Aorta (tissue), 5 donors: ENCODE measurements around the gene LRP3. TPM values are rescaled to one million over a fixed set of nuclear protein-coding genes. Genes with fewer than 3 reads are reported as not detected.
"Not testable (repeated sequence)": the region's sequence is repeated elsewhere in the genome, so short reads cannot be mapped to it uniquely, and the experiment has no call there.

ENCODE experiments used
- ATAC-seq: fragments of 200-7000 bp; cut with Tn5 transposase; one replicate; pipeline ENCODE4 v1.9.1; 2022; ENCODE audit warnings: moderate library complexity; ENCODE audit not compliant: low FRiP score
- DNase-seq, 2 donors: peaks; one replicate each; pipeline ENCODE4 v3.0.0-alpha.2; 2020
- H3K27ac ChIP-seq, 2 donors: one replicate each; pipeline ENCODE4 v1.5.1; 2013; ENCODE audit warnings: low read length in 2 of 2, mild to moderate bottlenecking in 2 of 2, moderate library complexity in 2 of 2, control low read depth in 1 of 2, inconsistent platforms in 1 of 2, low read depth in 1 of 2
- H3K27me3 ChIP-seq, 2 donors: one replicate each; pipeline ENCODE4 v1.6.1; 2013; ENCODE audit warnings: control low read depth in 1 of 2, low read length in 1 of 2, mild to moderate bottlenecking in 1 of 2, moderate library complexity in 1 of 2; ENCODE audit not compliant: insufficient read depth in 2 of 2, control insufficient read depth in 1 of 2
- H3K36me3 ChIP-seq, 2 donors: one replicate each; pipeline ENCODE4 v1.6.1; 2013; ENCODE audit warnings: control low read depth in 1 of 2, low read length in 1 of 2, mild to moderate bottlenecking in 1 of 2; ENCODE audit not compliant: insufficient read depth in 2 of 2, control insufficient read depth in 1 of 2
- H3K4me1 ChIP-seq, 2 donors: one replicate each; pipeline ENCODE4 v1.6.1; 2013; ENCODE audit warnings: low read length in 2 of 2, control low read depth in 1 of 2, mild to moderate bottlenecking in 1 of 2, moderate library complexity in 1 of 2; ENCODE audit not compliant: insufficient read depth in 2 of 2, control insufficient read depth in 1 of 2
- H3K4me3 ChIP-seq, 2 donors: one replicate each; pipeline ENCODE4 v1.5.1; 2013; ENCODE audit warnings: low read length in 2 of 2, control low read depth in 1 of 2, mild to moderate bottlenecking in 1 of 2
- H3K9me3 ChIP-seq: one replicate; pipeline ENCODE4 v1.6.1; 2013; ENCODE audit warnings: mild to moderate bottlenecking, low read length; ENCODE audit not compliant: control insufficient read depth
- WGBS, 2 donors: extraction: QIAGEN DNeasy Blood & Tissue Kit; methylation state at CpG; one replicate each; pipeline ENCODE4 v1.1.7; 2013; 5-methylcytosine and 5-hydroxymethylcytosine counted together
- intact Hi-C, 2 donors: fragments of 100-400 bp; cut with DNase I; formaldehyde crosslinking; loops; one replicate each; pipeline versions ENCODE4 v1.14.2 to v1.15.0; 2022
- long read RNA-seq, 2 donors: library from polyadenylated mRNA; unstranded; transcript quantifications; one replicate each; pipeline ENCODE4 v2.0.0, GENCODE V29; 2020 to 2021
- polyA plus RNA-seq, 2 donors: library from polyadenylated mRNA; stranded (reverse); fragments of 200-250 nt; gene quantifications; one replicate each; pipeline ENCODE4 v1.2.3, GENCODE V29; 2013
- total RNA-seq, 2 donors: library from RNA; stranded (reverse); fragmentation: NEBNext Ultra II Directional; extraction: Animal tissue kit (Norgen Biotek cat#: 25700); gene quantifications; one replicate each; pipeline ENCODE4 v1.2.1, GENCODE V29; 2021
- donor health status: healthy with polysubstance abuse.
- donor health status: Bipolar disorder and iron deficiency.
- donor health status: DM: no; HTN: no; CAD: no.
- donor health status: DM: no; HTN: no; CAD: no.
- donor health status: DM: yes; HTN: yes; CAD: no.

Gene LRP3
- total RNA-seq = 10 to 100 TPM; 21.6 to 27.2 TPM
- 10 to 100 TPM in 1 of 2 donors, 1 to 10 TPM in 1; 3.9 to 20.9 TPM for polyA plus RNA-seq
- long read RNA-seq, donor 1, transcript LRP3-203 (3 exons, 3,278 nt) = major isoform, 19 of 31 reads
- long read RNA-seq, donor 1, partial matches to known transcripts = 5 of 31 reads
- long read RNA-seq, donor 1, other reads (novel, unspliced or antisense) = 5 of 31 reads
- long read RNA-seq, donor 2, transcript LRP3-201 (7 exons, 3,807 nt) = major isoform, 51 of 76 reads
- long read RNA-seq, donor 2, partial matches to known transcripts = 13 of 76 reads
- long read RNA-seq, donor 2, other reads (novel, unspliced or antisense) = 8 of 76 reads

- Histone ChIP-seq H3K4me3 (peak within 1 kb of the TSS; percentile 76 to 81), H3K27me3 (no peaks in the 10 kb centered on the region), H3K36me3 (no peaks in the 10 kb centered on the region), H3K4me1 (no peaks in the 10 kb centered on the region), H3K27ac (no peak within 1 kb of the TSS), H3K9me3 (no peaks in the 10 kb centered on the region)
- intact Hi-C loops = no loop called here
- WGBS, 2 donors = 4 to 8% methylated on average over 22 to 50 of the region's 50 CpGs
- ATAC-seq = peak; percentile 73
- peak; percentile 65 to 79 for DNase-seq
Observed at GRCh38 chr19:33193865-33194362, at the start of gene LRP3. Gene LRP3 (plus strand): TSS chr19:33194330. CDS start chr19:33194786, 456 bp downstream.

- Histone ChIP-seq H3K4me3 (no peak overlapping the region), H3K36me3 (no peaks in the 10 kb centered on the region), H3K27ac (no peak overlapping the region), H3K9me3 (no peaks in the 10 kb centered on the region), H3K4me1 (no peaks in the 10 kb centered on the region), H3K27me3 (no peaks in the 10 kb centered on the region)
- DNase-seq = no peak
- intact Hi-C loops = no loop called here
- no peak for ATAC-seq
- whole genome bisulfite sequencing, 2 donors = 82 to 89% methylated on average over 9 of the region's 9 CpGs
Observed at GRCh38 chr19:33146209-33146608, 47.9 kb upstream of the LRP3 start.

GRCh38 chr19:33147538-33147937, 46.6 kb upstream of the LRP3 start:
- intact Hi-C loops = no loop called here

GRCh38 chr19:33150852-33151518, 43.1 kb upstream of the LRP3 start:
- 75 to 76% methylated on average over 14 of the region's 14 CpGs for WGBS, 2 donors
- H3K27ac ChIP-seq = no peak overlapping the region

More at GRCh38 chr19:33147538-33147937, 46.6 kb upstream of the LRP3 start:
- H3K36me3 ChIP-seq = no peaks in the 10 kb centered on the region
- no peak overlapping the region for H3K4me3 ChIP-seq
- WGBS, 2 donors = 84 to 86% methylated on average over 6 of the region's 6 CpGs
- H3K4me1 ChIP-seq = no peaks in the 10 kb centered on the region
- no peaks in the 10 kb centered on the region for H3K9me3 ChIP-seq
- DNase-seq = no peak
- no peak for ATAC-seq
- H3K27me3 ChIP-seq = no peaks in the 10 kb centered on the region
- H3K27ac ChIP-seq = no peak overlapping the region

GRCh38 chr19:33152176-33152575, 42.0 kb upstream of the LRP3 start:
- H3K27me3 ChIP-seq = no peaks in the 10 kb centered on the region
- no peaks in the 10 kb centered on the region for H3K36me3 ChIP-seq
- 76 to 81% methylated on average over 2 of the region's 2 CpGs for WGBS, 2 donors
- intact Hi-C loops = no loop called here
- H3K4me3 ChIP-seq = no peak overlapping the region
- ATAC-seq = no peak
- no peak for DNase-seq
- no peaks in the 10 kb centered on the region for H3K4me1 ChIP-seq
- no peaks in the 10 kb centered on the region for H3K9me3 ChIP-seq
- no peak overlapping the region for H3K27ac ChIP-seq

More at GRCh38 chr19:33150852-33151518, 43.1 kb upstream of the LRP3 start:
- Histone ChIP-seq H3K4me3 (no peak overlapping the region), H3K4me1 (no peaks in the 10 kb centered on the region), H3K36me3 (no peaks in the 10 kb centered on the region), H3K9me3 (no peaks in the 10 kb centered on the region), H3K27me3 (no peaks in the 10 kb centered on the region)
- DNase-seq (no peak), ATAC-seq (no peak)
- intact Hi-C loops = no loop called here

- H3K27ac ChIP-seq, DNase-seq, H3K27me3 ChIP-seq, H3K9me3 ChIP-seq, intact Hi-C loops, H3K4me1 ChIP-seq, H3K36me3 ChIP-seq, ATAC-seq, H3K4me3 ChIP-seq: not testable (repeated sequence)
- 83 to 86% methylated on average over 4 of the region's 4 CpGs for WGBS, 2 donors
Observed at GRCh38 chr19:33152625-33153024, 41.5 kb upstream of the LRP3 start.

- ATAC-seq, H3K27ac ChIP-seq, H3K9me3 ChIP-seq, H3K4me1 ChIP-seq, H3K27me3 ChIP-seq, H3K36me3 ChIP-seq, H3K4me3 ChIP-seq, intact Hi-C loops, DNase-seq: not testable (repeated sequence)
- WGBS, 2 donors = 84% methylated on average over 6 of the region's 6 CpGs
Observed at GRCh38 chr19:33154313-33154712, 39.8 kb upstream of the LRP3 start.

- Histone ChIP-seq H3K27ac (no peak overlapping the region), H3K4me1 (no peaks in the 10 kb centered on the region), H3K4me3 (no peak overlapping the region), H3K36me3 (no peaks in the 10 kb centered on the region), H3K9me3 (no peaks in the 10 kb centered on the region), H3K27me3 (no peaks in the 10 kb centered on the region)
- 59 to 62% methylated on average over 5 of the region's 5 CpGs for WGBS, 2 donors
- intact Hi-C loops = no loop called here
- DNase-seq = no peak
- no peak for ATAC-seq
Observed at GRCh38 chr19:33156334-33156733, 37.8 kb upstream of the LRP3 start.

GRCh38 chr19:33157906-33158305, 36.2 kb upstream of the LRP3 start:
- intact Hi-C loops = no loop called here
- WGBS, 2 donors = 83 to 87% methylated on average over 3 of the region's 3 CpGs

More at GRCh38 chr19:33157906-33158305, 36.2 kb upstream of the LRP3 start:
- H3K4me1 ChIP-seq = no peaks in the 10 kb centered on the region
- DNase-seq (peak in 1 of 2 donors; percentile 33), ATAC-seq (no peak)
- H3K27me3 ChIP-seq = no peaks in the 10 kb centered on the region
- no peaks in the 10 kb centered on the region for H3K9me3 ChIP-seq
- no peak overlapping the region for H3K4me3 ChIP-seq
- no peaks in the 10 kb centered on the region for H3K36me3 ChIP-seq
- no peak overlapping the region for H3K27ac ChIP-seq
